ENCODE data around the gene FAM149A.

- TF ChIP-seq EZH2 (IDR thresholded peaks at IDR 0.05; ENCODE audit: borderline replicate concordance) (no peak), CTCF (IDR thresholded peaks at IDR 0.05; ENCODE audit: poor library complexity) (no peak), EZH2phosphoT487 (IDR thresholded peaks at IDR 0.05; ENCODE audit: low read depth, severe bottlenecking, unreplicated experiment) (no peak)
Measured at GRCh38 chr4:186118582-186118981, 14.1 kb downstream of the FAM149A start.

All from hepatocyte (in vitro differentiated cells).